ENCODE data around the gene HNF1A. TPM values are rescaled to one million over a fixed set of nuclear protein-coding genes. Genes with fewer than 3 reads are reported as not detected.
A peak's percentile ranks its signal among the peaks of the same experiment; 100 is the strongest.
"Not testable (repeated sequence)": the region's sequence is repeated elsewhere in the genome, so short reads cannot be mapped to it uniquely, and the experiment has no call there.

HNF1A gene
- total RNA-seq, 1 experiment from 2014 or later: not detected

DNA sequence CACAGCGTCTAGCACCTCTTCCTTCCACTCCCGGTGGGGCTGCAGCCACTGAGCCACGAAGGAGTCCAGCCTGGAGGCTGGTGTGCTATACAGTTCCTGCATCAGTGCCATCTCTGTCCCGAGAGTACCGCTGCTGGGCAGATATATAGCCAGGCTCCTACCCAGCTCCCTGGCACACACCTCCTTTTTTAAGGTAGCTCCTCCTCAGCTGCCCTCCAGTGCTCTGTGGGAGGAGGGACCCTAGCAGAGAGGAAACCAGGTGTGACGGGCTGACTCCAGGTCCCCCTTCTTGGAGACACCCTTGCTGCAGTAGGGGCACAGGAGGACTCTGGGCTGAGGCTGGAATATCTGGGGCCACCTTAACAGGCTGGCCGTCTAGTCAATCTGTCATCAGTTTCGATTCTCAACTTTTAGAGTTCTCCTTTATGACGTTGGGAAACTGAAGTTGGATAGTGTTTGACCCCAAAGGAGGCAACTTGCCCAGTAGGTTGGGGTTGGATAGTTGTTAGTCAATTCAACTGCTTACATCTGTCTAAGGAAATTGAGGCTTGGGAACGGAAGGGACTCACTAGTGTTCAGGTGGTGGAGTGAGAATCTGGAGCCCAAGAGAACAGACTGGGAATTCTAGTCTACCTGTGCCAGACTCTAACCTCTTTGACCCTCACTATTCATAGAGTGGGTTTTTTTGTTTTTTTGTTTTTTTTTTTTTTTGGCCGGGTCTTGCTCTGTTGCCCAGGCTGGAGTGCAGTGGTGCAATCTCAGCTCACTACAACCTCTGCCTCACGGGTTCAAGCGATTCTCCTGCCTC lies 60.7 kb downstream of the HNF1A start, which contains the start of gene OASL:
Gene OASL (minus strand): TSS at position 386 of the 808 bp plus-strand sequence. CDS start 275 bp downstream, at position 111.
- DNase-seq (ENCODE audit: low read depth): peak; percentile 52

DNA sequence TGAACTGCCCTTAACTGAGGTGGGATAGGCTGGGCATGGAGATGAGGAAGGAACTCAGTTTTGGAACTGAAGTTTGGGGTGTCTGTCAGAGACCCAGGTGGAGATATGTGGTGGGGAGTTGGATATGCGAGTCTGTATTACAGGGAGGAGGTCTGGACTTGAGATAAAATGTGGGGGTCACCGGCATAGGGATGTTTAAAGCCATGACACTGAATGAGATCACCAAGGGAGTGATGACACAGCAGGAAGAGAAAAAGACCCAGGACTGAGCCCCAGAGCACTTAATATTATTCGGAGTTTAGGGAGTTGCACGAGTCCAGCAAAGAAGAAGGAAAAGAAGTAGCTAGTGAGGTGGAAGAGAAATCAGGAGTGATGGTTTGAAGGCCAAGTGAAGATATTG lies 64.7 kb downstream of the HNF1A start:
- peak; percentile 39 for DNase-seq (ENCODE audit: low read depth)

DNA sequence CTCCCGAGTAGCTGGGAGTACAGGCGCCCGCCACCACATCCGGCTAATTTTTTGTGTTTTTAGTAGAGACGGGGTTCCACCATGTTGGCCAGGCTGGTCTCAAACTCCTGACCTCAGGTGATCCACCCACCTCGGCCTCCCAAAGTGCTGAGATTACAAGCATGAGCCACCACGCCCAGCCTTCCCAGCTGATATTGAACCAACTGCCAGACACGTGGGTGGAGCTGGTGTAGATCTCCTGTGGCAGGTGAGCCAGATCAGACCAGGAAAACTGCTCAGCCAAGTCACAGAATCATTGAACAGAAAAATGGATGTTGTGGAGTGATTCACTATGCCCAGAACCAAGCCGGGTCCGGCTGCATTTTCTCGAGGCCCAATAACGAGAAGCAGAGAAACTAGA lies 69.1 kb downstream of the HNF1A start:
- not testable (repeated sequence) for DNase-seq (ENCODE audit: low read depth)

DNA sequence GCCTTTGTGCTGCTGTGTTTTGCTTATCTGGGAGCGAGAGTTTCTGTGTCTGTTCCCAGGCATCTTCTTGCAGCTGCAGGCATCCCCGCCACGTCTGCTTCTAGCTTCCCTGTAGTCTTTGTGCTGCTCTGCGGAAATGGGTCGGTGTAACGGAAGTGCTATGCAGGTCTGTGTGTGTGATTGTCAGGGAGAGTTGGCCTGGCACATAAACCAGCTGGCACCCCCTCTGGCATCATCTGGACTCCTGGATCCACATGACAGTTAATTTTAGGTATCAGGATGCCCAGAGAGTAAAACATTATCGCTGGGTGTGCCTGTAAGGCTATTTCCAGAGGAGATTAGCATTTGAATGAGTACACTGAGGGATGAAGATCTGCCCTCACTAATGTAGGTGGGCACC lies 70.1 kb downstream of the HNF1A start:
- no peak for DNase-seq (ENCODE audit: low read depth)

DNA sequence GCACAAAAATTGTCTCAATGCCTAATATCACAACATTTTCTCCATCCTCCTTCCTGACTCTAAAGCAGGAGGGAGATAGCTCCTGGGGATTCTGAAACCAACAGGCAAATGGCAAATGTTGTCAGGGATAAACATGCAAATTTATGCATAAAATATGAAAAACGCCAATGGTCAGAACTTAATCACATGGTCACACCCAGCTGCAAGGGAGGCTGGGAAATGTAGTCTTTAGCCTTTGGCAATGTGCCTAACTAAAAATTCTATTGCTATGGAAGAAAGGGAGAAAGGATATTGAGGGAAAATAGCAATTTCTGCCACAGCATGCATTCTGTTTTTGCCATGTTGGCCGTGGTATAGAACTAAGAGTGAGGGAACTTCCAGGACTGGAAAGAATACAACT lies 72.4 kb downstream of the HNF1A start:
- DNase-seq (ENCODE audit: low read depth): peak; percentile 34

Other genes starting within 250 kb of the HNF1A start
- gene SPPL3, start 74.2 kb upstream of the HNF1A start, total RNA-seq (2014; rRNA removed; shearing (Covaris generic)): 3.6 and 17.0 TPM in 2 replicates
- 27.7 and 35.8 TPM in 2 replicates for gene C12orf43, start 37.9 kb downstream of the HNF1A start, total RNA-seq (2014; rRNA removed; shearing (Covaris generic))
- gene OASL, start 60.7 kb downstream of the HNF1A start, total RNA-seq (2014; rRNA removed; shearing (Covaris generic)): 2.4 and 3.2 TPM in 2 replicates
- not detected in 2 replicates for gene P2RX7, start 154.3 kb downstream of the HNF1A start, total RNA-seq (2014; rRNA removed; shearing (Covaris generic))
- gene P2RX4, start 231.6 kb downstream of the HNF1A start, total RNA-seq (2014; rRNA removed; shearing (Covaris generic)): 3.5 and 6.0 TPM in 2 replicates

Data from HT1080 (cell line).